ENCODE data around the gene MBD2.

- TF ChIP-seq RARB (CRISPR knock-in tag; IDR thresholded peaks at IDR 0.05) (no peak), ESRRG (CRISPR knock-in tag; IDR thresholded peaks at IDR 0.05) (no peak), OSR1 (CRISPR knock-in tag; IDR thresholded peaks at IDR 0.05) (no peak), PATZ1 (CRISPR knock-in tag; IDR thresholded peaks at IDR 0.05; ENCODE audit: borderline replicate concordance) (no peak), TCF4 (CRISPR knock-in tag; IDR thresholded peaks at IDR 0.05; ENCODE audit: borderline replicate concordance) (no peak), ZNF70 (CRISPR knock-in tag; IDR thresholded peaks at IDR 0.05) (no peak), CSRNP3 (CRISPR knock-in tag; IDR thresholded peaks at IDR 0.05) (no peak), ZC3H10 (CRISPR knock-in tag; IDR thresholded peaks at IDR 0.05) (no peak), CSDC2 (CRISPR knock-in tag; IDR thresholded peaks at IDR 0.05) (no peak), BACH2 (CRISPR knock-in tag; IDR thresholded peaks at IDR 0.05; ENCODE audit: borderline replicate concordance) (no peak), PPARA (CRISPR knock-in tag; IDR thresholded peaks at IDR 0.05; ENCODE audit: borderline replicate concordance) (no peak), ZNF8 (CRISPR knock-in tag; IDR thresholded peaks at IDR 0.05) (no peak)
Measured at GRCh38 chr18:54159906-54160305, 64.6 kb downstream of the MBD2 start.

Data from SK-N-SH treated with all-trans-retinoic acid at 6 μM for 48 hours (cell line).